Glutamatergic neuron (in vitro differentiated cells): ENCODE results near the gene GLIPR2. TPM values are rescaled to one million over a fixed set of nuclear protein-coding genes. Genes with fewer than 3 reads are reported as not detected.

Source experiments
- DNase-seq: peaks from one replicate; pipeline ENCODE4 v3.0.0; 2022
- H3K27ac Mint-ChIP-seq: one replicate; pipeline ENCODE4 v1.8.0; 2020; ENCODE audit warnings: mild to moderate bottlenecking, mixed read lengths, inconsistent platforms; ENCODE audit not compliant: unreplicated experiment
- H3K27me3 Mint-ChIP-seq: one replicate; pipeline ENCODE4 v1.8.0; 2020; ENCODE audit warnings: mild to moderate bottlenecking, moderate library complexity, mixed read lengths, inconsistent platforms; ENCODE audit not compliant: unreplicated experiment
- H3K36me3 Mint-ChIP-seq: one replicate; pipeline ENCODE4 v1.8.0; 2020; ENCODE audit warnings: mild to moderate bottlenecking, mixed read lengths, inconsistent platforms; ENCODE audit not compliant: unreplicated experiment
- H3K4me1 Mint-ChIP-seq: one replicate; pipeline ENCODE4 v1.8.0; 2020; ENCODE audit warnings: mild to moderate bottlenecking, low read depth, mixed read lengths, inconsistent platforms; ENCODE audit not compliant: unreplicated experiment
- H3K4me3 Mint-ChIP-seq: one replicate; pipeline ENCODE4 v1.8.0; 2020; ENCODE audit warnings: mild to moderate bottlenecking, mixed read lengths, inconsistent platforms; ENCODE audit not compliant: unreplicated experiment
- H3K9me3 Mint-ChIP-seq: one replicate; pipeline ENCODE4 v1.8.0; 2020; ENCODE audit warnings: mild to moderate bottlenecking, moderate library complexity, mixed read lengths, inconsistent platforms; ENCODE audit not compliant: unreplicated experiment
- total RNA-seq: library from RNA; stranded (reverse); fragmentation: NEBNext Ultra II Directional; extraction: Animal tissue kit (Norgen Biotek cat#: 25700); gene quantifications from one replicate; pipeline ENCODE4 v1.2.1, GENCODE V29; 2021; ENCODE audit not compliant: unreplicated experiment
- TF ChIP-seq, protein P1 (sequence below): fragments of 200-600 bp; sonication (generic); IDR thresholded peaks from one replicate; pipeline ENCODE4 v1.5.0; 2021; ENCODE audit not compliant: partially characterized antibody, unreplicated experiment

GLIPR2 gene
- total RNA-seq, 1 donor from 2014 or later, result 84.4 TPM

DNA sequence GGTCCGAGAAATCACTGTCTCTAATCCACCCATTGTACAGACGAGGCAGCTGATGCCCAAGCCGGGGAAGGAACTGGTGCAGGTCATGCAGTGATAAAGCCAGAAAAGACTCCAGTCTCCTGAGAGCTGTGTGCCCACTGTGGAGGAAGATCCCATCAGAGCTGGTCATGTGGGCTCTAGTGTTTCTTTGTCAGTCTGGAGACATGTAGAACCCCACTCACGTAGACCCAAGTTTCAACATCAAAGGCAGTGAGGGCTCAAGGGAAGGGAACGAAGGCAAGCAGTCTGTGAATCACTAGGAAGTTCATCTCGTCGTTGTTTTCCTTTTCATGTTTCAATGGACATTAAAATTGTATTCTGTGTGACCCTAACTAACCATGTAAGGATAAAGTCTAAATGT is 14.6 kb upstream of the GLIPR2 start:
- H3K27ac Mint-ChIP-seq, result no peak overlapping the region
- H3K4me3 Mint-ChIP-seq, result no peak overlapping the region
- peaks cover 6% of the 10 kb centered on the region for H3K27me3 Mint-ChIP-seq
- H3K36me3 Mint-ChIP-seq, result peaks cover 9% of the 10 kb centered on the region
- peaks cover 7% of the 10 kb centered on the region for H3K4me1 Mint-ChIP-seq
- TF ChIP-seq, protein P1, sequence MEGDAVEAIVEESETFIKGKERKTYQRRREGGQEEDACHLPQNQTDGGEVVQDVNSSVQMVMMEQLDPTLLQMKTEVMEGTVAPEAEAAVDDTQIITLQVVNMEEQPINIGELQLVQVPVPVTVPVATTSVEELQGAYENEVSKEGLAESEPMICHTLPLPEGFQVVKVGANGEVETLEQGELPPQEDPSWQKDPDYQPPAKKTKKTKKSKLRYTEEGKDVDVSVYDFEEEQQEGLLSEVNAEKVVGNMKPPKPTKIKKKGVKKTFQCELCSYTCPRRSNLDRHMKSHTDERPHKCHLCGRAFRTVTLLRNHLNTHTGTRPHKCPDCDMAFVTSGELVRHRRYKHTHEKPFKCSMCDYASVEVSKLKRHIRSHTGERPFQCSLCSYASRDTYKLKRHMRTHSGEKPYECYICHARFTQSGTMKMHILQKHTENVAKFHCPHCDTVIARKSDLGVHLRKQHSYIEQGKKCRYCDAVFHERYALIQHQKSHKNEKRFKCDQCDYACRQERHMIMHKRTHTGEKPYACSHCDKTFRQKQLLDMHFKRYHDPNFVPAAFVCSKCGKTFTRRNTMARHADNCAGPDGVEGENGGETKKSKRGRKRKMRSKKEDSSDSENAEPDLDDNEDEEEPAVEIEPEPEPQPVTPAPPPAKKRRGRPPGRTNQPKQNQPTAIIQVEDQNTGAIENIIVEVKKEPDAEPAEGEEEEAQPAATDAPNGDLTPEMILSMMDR, result no peak
- no peak for DNase-seq
- H3K9me3 Mint-ChIP-seq, result no peaks in the 10 kb centered on the region

GRCh38 chr9:36123515-36123914 is 13.0 kb upstream of the GLIPR2 start:
- H3K27ac Mint-ChIP-seq, result no peak overlapping the region
- peaks cover 4% of the 10 kb centered on the region for H3K4me1 Mint-ChIP-seq
- H3K4me3 Mint-ChIP-seq, result no peak overlapping the region
- H3K27me3 Mint-ChIP-seq, result peaks cover 8% of the 10 kb centered on the region
- H3K9me3 Mint-ChIP-seq, result no peaks in the 10 kb centered on the region
- DNase-seq, result no peak
- peaks cover 9% of the 10 kb centered on the region for H3K36me3 Mint-ChIP-seq
- TF ChIP-seq, protein P1, result no peak

GRCh38 chr9:36125062-36125855 is 11.3 kb upstream of the GLIPR2 start:
- Mint-ChIP-seq H3K4me1 (no peaks in the 10 kb centered on the region), H3K27ac (no peak overlapping the region), H3K27me3 (peaks cover 8% of the 10 kb centered on the region), H3K4me3 (no peak overlapping the region), H3K9me3 (no peaks in the 10 kb centered on the region), H3K36me3 (peaks cover 9% of the 10 kb centered on the region)
- TF ChIP-seq, protein P1, result no peak
- no peak for DNase-seq

DNA sequence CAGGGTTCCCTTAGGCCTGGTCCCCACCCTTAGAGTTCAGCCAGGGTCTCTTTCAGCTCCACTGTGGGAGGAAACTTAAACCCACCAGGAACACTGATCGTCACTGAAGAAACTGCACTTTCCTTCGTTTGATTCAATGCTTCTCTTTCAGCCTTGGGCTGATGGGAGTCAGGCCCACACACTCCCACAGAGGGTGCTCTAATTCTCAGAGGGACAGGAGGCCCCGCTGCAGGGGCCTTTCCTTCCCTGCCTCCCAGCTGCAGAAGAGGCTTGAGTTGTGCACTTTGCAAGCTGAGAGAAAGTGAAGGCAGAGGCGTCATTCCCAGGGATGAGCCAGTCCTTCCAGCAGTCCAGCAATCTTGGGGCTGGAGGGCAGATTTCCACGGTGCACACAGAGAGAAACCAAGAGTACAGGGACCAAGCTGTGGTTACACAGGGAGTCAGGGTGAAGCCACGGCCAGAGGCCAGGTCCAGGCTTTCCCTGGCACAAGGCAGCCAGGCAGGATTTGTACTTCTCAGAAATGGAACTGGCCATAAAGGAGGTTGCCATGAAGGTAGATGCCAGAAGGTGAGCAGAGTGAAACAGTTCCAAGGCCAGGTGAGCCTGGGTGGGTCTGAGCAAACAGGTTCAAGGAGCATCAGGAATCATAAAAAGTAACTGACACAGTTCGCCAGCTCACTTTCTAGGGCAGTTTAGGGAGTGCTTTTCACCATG is 10.4 kb upstream of the GLIPR2 start:
- Mint-ChIP-seq H3K9me3 (no peaks in the 10 kb centered on the region), H3K4me3 (no peak overlapping the region), H3K36me3 (peaks cover 9% of the 10 kb centered on the region), H3K27me3 (peaks cover 8% of the 10 kb centered on the region), H3K27ac (no peak overlapping the region), H3K4me1 (no peaks in the 10 kb centered on the region)
- TF ChIP-seq, protein P1, result no peak
- no peak for DNase-seq

GRCh38 chr9:36127652-36128244 is 8.8 kb upstream of the GLIPR2 start:
- H3K36me3 Mint-ChIP-seq, result peaks cover 3% of the 10 kb centered on the region
- H3K27ac Mint-ChIP-seq, result no peak overlapping the region
- TF ChIP-seq, protein P1, result no peak
- no peaks in the 10 kb centered on the region for H3K9me3 Mint-ChIP-seq
- H3K4me1 Mint-ChIP-seq, result no peaks in the 10 kb centered on the region
- H3K27me3 Mint-ChIP-seq, result peaks cover 6% of the 10 kb centered on the region
- H3K4me3 Mint-ChIP-seq, result no peak overlapping the region
- DNase-seq, result no peak
